NCI-H2196 treated with DMSO at 0.1 percent for 48 hours (cell line): ENCODE data around the gene RPS13.
"Not testable (repeated sequence)": the region's sequence is repeated elsewhere in the genome, so short reads cannot be mapped to it uniquely, and the experiment has no call there.

Experiments
- DNase-seq: peaks from one replicate; lab custom pipeline; 2025; ENCODE audit not compliant: unreplicated experiment; lab: John Stamatoyannopoulos, UW

Gene RPS13

DNA sequence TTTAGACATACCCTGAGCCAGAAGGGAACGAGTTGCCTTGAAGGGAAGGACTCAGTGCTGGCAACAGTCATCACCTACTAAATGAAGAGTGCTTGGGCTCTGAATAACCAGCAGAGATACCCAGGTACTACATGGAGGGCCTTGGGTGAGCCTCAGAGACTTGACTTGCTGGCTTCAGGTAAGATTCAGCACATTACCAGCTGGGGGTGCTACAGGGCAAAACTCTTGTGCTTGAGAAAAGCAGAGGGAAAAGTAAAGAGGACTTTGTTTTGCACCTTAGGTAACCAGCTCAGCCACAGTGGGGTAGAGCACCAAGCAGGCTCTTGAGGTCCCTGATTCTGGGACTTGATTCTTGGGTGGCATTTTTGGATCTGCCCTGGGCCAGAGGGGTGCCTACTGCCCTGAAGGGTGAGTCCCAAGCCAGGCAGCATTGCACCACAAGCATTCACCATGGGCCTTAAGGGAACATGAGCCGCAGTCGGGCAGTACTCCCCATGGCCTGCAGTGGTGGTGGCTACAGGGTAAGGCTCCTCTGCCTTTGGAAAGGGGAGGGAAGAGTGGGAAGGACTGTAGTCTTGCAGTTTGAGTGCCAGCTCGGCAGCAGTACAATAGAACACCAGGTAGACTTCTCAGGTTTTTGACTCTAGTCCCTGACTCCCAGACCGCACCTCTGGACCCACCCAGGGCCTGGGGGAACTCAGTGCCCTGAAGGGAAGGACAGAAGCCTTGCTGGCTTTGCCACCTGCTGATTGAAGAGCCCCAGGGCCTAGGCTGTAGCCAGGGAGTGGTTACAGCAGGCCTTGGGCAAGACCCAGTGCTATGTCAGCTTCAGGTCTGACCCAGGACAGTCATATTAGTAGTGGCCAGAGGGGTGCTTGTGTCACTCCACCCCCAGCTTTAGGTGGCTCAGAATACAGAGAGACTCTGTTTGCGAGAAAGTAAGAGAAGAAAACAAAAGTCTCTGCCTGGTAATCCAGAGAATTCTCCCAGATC, 40.5 kb downstream of the RPS13 start:
- DNase-seq, result no peak

DNA sequence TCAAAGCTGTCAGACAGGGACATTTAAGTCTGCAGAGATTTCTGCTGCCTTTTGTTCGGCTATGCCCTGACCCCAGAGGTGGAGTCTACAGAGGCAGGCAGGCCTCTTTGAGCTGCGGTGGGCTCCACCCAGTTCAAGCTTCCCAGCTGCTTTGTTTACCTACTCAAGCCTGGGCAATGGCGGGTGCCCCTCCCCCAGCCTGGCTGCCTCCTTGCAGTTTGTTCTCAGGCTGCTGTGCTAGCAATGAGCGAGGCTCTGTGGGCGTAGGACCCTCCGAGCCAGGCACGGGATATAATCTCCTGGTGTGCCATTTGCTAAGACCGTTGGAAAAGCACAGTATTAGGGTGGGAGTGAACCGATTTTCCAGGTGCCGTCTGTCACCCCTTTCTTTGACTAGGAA, 43.4 kb downstream of the RPS13 start:
- not testable (repeated sequence) for DNase-seq

DNA sequence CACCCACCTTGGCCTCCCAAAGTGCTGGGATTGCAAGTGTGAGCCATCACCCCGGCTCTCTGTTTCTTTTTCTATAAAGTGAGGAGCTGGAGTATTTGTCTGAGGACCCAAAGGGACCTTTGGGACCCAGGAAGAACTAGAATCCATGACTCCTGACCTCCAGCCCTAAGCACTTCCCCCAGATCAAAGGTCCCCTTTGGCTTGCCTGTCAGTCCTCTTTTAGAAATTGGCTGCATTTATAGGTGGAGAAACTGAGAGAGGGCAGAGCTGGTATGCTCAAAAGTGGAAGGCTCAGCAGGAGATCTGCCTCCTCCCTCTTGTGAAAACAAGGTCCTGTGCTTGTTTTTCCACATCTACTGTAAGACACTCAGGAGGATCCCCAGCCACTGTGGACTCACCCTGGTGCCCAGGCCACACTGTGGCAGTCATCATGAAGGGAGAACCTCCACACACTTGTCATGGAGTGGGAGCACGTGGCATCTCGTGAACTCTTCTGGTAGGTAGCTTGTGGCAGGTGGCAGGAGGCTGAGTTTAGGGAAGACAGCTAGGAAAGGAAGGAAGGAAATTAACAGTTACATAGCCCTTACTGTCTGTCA, 50.9 kb downstream of the RPS13 start:
- no peak for DNase-seq

DNA sequence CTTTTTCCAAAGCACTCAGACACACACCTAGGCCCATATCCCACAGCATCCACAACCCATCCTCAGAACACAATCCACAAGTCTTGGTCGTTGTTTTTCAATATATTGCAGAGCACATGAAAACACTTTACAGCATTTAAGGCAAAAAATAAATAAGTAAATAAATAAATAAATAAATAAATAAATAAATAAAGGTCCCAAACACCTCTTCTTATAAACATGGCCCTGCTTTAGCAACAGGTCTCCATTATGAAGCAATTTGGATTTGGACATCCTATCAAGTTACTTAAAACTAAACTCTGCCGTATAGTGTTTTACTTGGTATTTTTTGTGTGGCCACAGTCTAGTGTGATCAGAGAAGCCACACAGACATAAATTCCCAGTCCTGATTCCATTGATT, 52.5 kb downstream of the RPS13 start:
- DNase-seq, result no peak
